Testis (tissue), 2 donors: Measurements from ENCODE around the gene WNT11.

Source experiments
- POLR2A ChIP-seq: fragments of 450-650 bp; IDR thresholded peaks from one replicate; pipeline ENCODE4 v1.6.1; 2017; ENCODE audit warnings: antibody characterized with exemption, mild to moderate bottlenecking, moderate library complexity
- TF ChIP-seq, protein P1 (sequence below), 3 experiments: fragments of 450-650 bp in 2 of 3; fragments of 200-600 bp in 1 of 3; sonication (generic) in 1 of 3; IDR thresholded peaks; one replicate each; pipeline ENCODE4 v1.5.1; 2016 to 2019; ENCODE audit warnings: antibody characterized with exemption in 3 of 3, mild to moderate bottlenecking in 2 of 3, moderate library complexity in 1 of 3

GRCh38 chr11:76184551-76184993, 21.7 kb downstream of the WNT11 start:
- TF ChIP-seq, protein P1, sequence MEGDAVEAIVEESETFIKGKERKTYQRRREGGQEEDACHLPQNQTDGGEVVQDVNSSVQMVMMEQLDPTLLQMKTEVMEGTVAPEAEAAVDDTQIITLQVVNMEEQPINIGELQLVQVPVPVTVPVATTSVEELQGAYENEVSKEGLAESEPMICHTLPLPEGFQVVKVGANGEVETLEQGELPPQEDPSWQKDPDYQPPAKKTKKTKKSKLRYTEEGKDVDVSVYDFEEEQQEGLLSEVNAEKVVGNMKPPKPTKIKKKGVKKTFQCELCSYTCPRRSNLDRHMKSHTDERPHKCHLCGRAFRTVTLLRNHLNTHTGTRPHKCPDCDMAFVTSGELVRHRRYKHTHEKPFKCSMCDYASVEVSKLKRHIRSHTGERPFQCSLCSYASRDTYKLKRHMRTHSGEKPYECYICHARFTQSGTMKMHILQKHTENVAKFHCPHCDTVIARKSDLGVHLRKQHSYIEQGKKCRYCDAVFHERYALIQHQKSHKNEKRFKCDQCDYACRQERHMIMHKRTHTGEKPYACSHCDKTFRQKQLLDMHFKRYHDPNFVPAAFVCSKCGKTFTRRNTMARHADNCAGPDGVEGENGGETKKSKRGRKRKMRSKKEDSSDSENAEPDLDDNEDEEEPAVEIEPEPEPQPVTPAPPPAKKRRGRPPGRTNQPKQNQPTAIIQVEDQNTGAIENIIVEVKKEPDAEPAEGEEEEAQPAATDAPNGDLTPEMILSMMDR (IDR thresholded peaks at IDR 0.05) = no peak
- no peak for TF ChIP-seq POLR2A
